ENCODE results near the gene FBXL19.

The FBXL19 gene

DNA sequence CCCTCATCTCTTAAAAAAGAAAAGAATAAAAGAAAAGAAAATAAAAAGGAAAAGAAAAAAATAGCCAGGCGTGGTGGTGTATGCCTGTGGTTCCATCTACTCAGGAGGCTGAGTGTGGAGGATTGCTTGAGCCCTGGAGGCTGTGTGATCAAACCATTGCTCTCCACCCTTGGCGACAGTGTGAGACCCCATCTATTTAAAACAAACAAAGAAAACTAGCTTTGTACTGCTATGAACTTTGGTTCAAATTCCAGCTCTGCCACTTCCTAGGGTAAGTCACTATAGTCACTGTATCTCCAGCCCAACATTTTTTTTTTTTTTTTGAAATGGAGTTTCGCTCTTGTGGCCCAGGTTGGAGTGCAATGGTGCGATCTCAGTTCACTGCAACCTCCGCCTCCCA is 22.8 kb upstream of the FBXL19 start:
- ChIA-PET CTCF (interaction anchor here (1.3 to 5.9 kb wide), 11 partner anchors 8 to 86 kb away, joined by 3 to 73 read pairs (median 13); no protein-coding TSS in a partner anchor), POLR2A (no interaction called here)
- DNase-seq (ENCODE audit: extremely low spot score): no peak
- TF ChIP-seq, protein P1, sequence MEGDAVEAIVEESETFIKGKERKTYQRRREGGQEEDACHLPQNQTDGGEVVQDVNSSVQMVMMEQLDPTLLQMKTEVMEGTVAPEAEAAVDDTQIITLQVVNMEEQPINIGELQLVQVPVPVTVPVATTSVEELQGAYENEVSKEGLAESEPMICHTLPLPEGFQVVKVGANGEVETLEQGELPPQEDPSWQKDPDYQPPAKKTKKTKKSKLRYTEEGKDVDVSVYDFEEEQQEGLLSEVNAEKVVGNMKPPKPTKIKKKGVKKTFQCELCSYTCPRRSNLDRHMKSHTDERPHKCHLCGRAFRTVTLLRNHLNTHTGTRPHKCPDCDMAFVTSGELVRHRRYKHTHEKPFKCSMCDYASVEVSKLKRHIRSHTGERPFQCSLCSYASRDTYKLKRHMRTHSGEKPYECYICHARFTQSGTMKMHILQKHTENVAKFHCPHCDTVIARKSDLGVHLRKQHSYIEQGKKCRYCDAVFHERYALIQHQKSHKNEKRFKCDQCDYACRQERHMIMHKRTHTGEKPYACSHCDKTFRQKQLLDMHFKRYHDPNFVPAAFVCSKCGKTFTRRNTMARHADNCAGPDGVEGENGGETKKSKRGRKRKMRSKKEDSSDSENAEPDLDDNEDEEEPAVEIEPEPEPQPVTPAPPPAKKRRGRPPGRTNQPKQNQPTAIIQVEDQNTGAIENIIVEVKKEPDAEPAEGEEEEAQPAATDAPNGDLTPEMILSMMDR (IDR thresholded peaks at IDR 0.05; ENCODE audit: control extremely low read depth, extremely low read depth, low read depth, missing control alignments): no peak

DNA sequence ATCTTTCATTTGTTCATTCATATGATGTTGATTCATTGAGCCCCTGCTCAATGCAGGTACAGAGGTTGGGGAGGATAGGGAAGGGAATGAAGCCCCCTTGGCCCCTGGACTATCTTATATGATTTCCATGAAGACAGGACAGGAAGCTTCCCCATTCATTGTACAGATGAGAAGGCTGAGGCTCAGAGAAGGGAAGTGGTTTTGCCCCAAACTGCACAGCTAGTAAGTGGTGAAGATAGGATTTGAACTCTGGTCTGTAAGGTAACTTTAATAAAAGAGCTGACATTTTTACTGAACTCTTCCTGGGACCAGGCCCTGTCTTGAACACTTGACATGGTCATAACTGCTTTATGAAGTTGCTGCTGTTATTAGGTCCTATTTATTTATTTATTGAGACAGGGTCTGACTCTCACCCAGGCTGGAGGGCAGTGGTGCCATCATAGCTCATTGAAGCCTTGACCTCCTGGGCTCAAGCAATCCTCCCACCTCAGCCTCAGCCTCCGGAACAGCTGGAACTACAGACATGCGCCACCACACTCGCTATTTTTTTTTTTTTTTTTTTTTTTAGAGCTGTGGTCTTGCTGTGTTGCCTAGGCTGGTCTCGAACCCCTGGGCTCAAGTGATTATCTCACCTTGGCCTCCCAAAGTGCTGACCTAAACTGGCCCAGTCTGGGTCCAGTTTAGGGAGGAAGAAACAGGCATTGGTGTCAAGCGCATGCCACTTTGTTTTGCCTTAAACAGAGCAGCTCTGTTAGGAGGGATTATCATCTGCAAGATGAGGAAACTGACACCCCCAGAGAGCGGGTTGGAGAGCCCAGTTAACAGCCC is 22.0 kb upstream of the FBXL19 start:
- no peak for DNase-seq (ENCODE audit: extremely low spot score)
- TF ChIP-seq, protein P1 (IDR thresholded peaks at IDR 0.05; ENCODE audit: control extremely low read depth, extremely low read depth, low read depth, missing control alignments): no peak
- ChIA-PET POLR2A (interaction anchor here (0.5 to 0.6 kb wide), 2 partner anchors 87 to 131 kb away, joined by 4 to 5 read pairs; no protein-coding TSS in a partner anchor), CTCF (interaction anchor here (1.0 to 5.9 kb wide), 29 partner anchors 9 to 241 kb away, joined by 3 to 73 read pairs (median 5); partner anchors contain the start of gene PHKG2)

DNA sequence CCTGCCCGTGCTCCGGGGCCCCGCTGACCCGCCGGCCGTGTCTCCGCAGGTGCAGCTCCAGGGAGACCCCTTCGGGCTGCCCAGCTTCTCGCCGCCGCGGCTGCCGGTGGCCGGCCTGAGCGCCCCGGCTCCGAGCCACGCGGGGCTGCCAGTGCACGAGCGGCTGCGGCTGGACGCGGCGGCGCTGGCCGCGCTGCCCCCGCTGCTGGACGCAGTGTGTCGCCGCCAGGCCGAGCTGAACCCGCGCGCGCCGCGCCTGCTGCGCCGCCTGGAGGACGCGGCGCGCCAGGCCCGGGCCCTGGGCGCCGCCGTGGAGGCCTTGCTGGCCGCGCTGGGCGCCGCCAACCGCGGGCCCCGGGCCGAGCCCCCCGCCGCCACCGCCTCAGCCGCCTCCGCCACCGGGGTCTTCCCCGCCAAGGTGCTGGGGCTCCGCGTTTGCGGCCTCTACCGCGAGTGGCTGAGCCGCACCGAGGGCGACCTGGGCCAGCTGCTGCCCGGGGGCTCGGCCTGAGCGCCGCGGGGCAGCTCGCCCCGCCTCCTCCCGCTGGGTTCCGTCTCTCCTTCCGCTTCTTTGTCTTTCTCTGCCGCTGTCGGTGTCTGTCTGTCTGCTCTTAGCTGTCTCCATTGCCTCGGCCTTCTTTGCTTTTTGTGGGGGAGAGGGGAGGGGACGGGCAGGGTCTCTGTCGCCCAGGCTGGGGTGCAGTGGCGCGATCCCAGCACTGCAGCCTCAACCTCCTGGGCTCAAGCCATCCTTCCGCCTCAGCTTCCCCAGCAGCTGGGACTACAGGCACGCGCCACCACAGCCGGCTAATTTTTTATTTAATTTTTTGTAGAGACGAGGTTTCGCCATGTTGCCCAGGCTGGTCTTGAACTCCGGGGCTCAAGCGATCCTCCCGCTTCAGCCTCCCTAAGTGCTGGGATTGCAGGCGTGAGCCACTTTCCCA is 21.1 kb upstream of the FBXL19 start:
- TF ChIP-seq, protein P1 (IDR thresholded peaks at IDR 0.05; ENCODE audit: control extremely low read depth, extremely low read depth, low read depth, missing control alignments): peak; percentile 85
- ChIA-PET POLR2A (interaction anchor here (0.5 to 0.6 kb wide), 2 partner anchors 88 to 130 kb away, joined by 4 to 5 read pairs; no protein-coding TSS in a partner anchor), CTCF (interaction anchor here (0.9 to 5.9 kb wide), 34 partner anchors 8 to 240 kb away, joined by 3 to 73 read pairs (median 5); partner anchors contain the start of gene PHKG2)
- peak; percentile 85 for DNase-seq (ENCODE audit: extremely low spot score)

DNA sequence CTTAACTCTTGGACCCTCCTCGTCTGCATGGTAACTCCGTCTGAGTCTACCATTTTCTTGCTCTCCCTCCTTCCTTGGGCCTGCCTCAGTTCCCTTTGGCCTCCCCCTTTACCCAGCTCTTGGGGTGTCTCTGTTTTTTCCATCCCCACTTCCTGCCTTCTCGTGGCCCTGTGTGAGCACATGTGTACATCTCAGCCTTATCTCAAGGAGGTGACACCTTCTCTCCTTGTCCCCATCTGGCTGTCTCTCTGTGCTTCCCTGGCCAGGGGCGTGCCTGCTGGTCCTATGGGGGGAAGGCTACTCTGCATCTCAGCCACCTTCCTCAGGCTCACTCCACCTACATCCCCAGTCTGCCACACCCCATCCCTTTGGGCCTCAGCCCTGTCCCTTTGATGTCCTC is 20.4 kb upstream of the FBXL19 start:
- ChIA-PET POLR2A (no interaction called here), CTCF (interaction anchor here (0.9 to 5.9 kb wide), 24 partner anchors 7 to 240 kb away, joined by 3 to 73 read pairs (median 8); no protein-coding TSS in a partner anchor)
- DNase-seq (ENCODE audit: extremely low spot score): no peak
- TF ChIP-seq, protein P1 (IDR thresholded peaks at IDR 0.05; ENCODE audit: control extremely low read depth, extremely low read depth, low read depth, missing control alignments): no peak

DNA sequence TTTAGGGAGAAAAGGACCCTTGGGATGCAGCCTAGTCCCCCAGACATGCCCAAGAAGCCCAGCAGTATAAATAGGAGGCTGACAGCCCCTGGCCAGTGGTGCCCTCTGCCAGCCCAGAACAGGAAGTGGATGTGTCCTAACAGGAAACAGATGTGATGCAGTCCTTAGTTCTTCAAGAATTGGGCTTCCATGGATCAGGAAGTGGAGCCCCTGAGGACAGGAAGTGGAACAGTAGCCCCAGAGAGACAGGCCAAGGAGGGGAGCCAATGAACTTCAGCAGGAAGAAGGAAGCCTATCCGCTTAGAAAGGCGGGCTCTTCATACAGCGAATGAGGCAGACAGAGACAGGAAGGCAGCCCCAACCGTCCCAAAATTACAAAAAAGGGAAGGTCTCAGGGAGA is 19.8 kb upstream of the FBXL19 start:
- ChIA-PET POLR2A (no interaction called here), CTCF (interaction anchor here (2.3 to 5.9 kb wide), 6 partner anchors 11 to 239 kb away, joined by 7 to 73 read pairs (median 18); no protein-coding TSS in a partner anchor)

More for the DNA sequence above, 19.8 kb upstream of the FBXL19 start:
- no peak for DNase-seq (ENCODE audit: extremely low spot score)
- TF ChIP-seq, protein P1 (IDR thresholded peaks at IDR 0.05; ENCODE audit: control extremely low read depth, extremely low read depth, low read depth, missing control alignments): no peak

All from GM10248 (cell line).